Activated CD4-positive, alpha-beta T cell treated with anti-CD3 and anti-CD28 coated beads, Interleukin-10, Interleukin-2, amounts not matched to agents 100 ng/mL and 50 ng/mL, durations not matched to agents 16 hours and 8 hours (primary cell): Measurements from ENCODE around the gene PTPRN2.

Source experiments
- DNase-seq: peaks from one replicate; pipeline ENCODE4 v3.0.0-alpha.2; 2020

PTPRN2 gene

GRCh38 chr7:157772486-157773130 is 815.0 kb downstream of the PTPRN2 start:
- no peak for DNase-seq

GRCh38 chr7:157771689-157772088 is 815.9 kb downstream of the PTPRN2 start:
- no peak for DNase-seq

- no peak for DNase-seq
Measured at GRCh38 chr7:157770716-157771320, 816.8 kb downstream of the PTPRN2 start.

- no peak for DNase-seq
Measured at GRCh38 chr7:157769526-157770215, 818.0 kb downstream of the PTPRN2 start.

- DNase-seq = no peak
Measured at GRCh38 chr7:157769086-157769485, 818.5 kb downstream of the PTPRN2 start.

- DNase-seq = no peak
Measured at GRCh38 chr7:157768198-157768597, 819.4 kb downstream of the PTPRN2 start.

- DNase-seq = no peak
Measured at GRCh38 chr7:157767506-157768197, 820.0 kb downstream of the PTPRN2 start.

- no peak for DNase-seq
Measured at GRCh38 chr7:157766098-157766497, 821.5 kb downstream of the PTPRN2 start.

- no peak for DNase-seq
Measured at GRCh38 chr7:157764946-157765537, 822.6 kb downstream of the PTPRN2 start.

GRCh38 chr7:157764193-157764592 is 823.4 kb downstream of the PTPRN2 start:
- DNase-seq = no peak

- DNase-seq = no peak
Measured at GRCh38 chr7:157763279-157764000, 824.2 kb downstream of the PTPRN2 start.

GRCh38 chr7:157762824-157763223 is 824.8 kb downstream of the PTPRN2 start:
- DNase-seq = no peak

- no peak for DNase-seq
Measured at GRCh38 chr7:157760004-157760730, 827.5 kb downstream of the PTPRN2 start.

- no peak for DNase-seq
Measured at GRCh38 chr7:157759246-157759805, 828.3 kb downstream of the PTPRN2 start.

- DNase-seq = no peak
Measured at GRCh38 chr7:157758468-157759245, 829.0 kb downstream of the PTPRN2 start.

- no peak for DNase-seq
Measured at GRCh38 chr7:157757776-157758467, 829.7 kb downstream of the PTPRN2 start.

GRCh38 chr7:157757211-157757610 is 830.4 kb downstream of the PTPRN2 start:
- no peak for DNase-seq

- no peak for DNase-seq
Measured at GRCh38 chr7:157755741-157756140, 831.9 kb downstream of the PTPRN2 start.

GRCh38 chr7:157754416-157754790 is 833.2 kb downstream of the PTPRN2 start:
- no peak for DNase-seq
